HG03135 (cell line): Measurements from ENCODE around the gene SATB2.

Experiments used
- ATAC-seq: cut with Tn5 transposase; IDR thresholded peaks from one replicate; pipeline ENCODE4 v1.9.1; 2021; ENCODE audit warnings: mild to moderate bottlenecking, moderate library complexity; ENCODE audit not compliant: unreplicated experiment

The SATB2 gene

GRCh38 chr2:199466692-199467065 lies 8.9 kb upstream of the SATB2 start:
- ATAC-seq, result no peak

- ATAC-seq, result no peak
Measured at GRCh38 chr2:199465988-199466691, 8.4 kb upstream of the SATB2 start.

- no peak for ATAC-seq
Measured at GRCh38 chr2:199465390-199465789, 7.7 kb upstream of the SATB2 start.

- no peak for ATAC-seq
Measured at GRCh38 chr2:199464606-199465352, 7.0 kb upstream of the SATB2 start.

- ATAC-seq, result no peak
Measured at GRCh38 chr2:199463708-199464605, 6.2 kb upstream of the SATB2 start.

GRCh38 chr2:199462956-199463692 lies 5.4 kb upstream of the SATB2 start:
- no peak for ATAC-seq

- ATAC-seq, result no peak
Measured at GRCh38 chr2:199462347-199462955, 4.7 kb upstream of the SATB2 start.

GRCh38 chr2:199461711-199462346 lies 4.1 kb upstream of the SATB2 start:
- ATAC-seq, result no peak

GRCh38 chr2:199460846-199461710 lies 3.3 kb upstream of the SATB2 start:
- no peak for ATAC-seq

GRCh38 chr2:199460101-199460671 lies 2.4 kb upstream of the SATB2 start:
- no peak for ATAC-seq

GRCh38 chr2:199459286-199460100 lies 1.8 kb upstream of the SATB2 start:
- no peak for ATAC-seq

GRCh38 chr2:199458806-199459285 lies 1.1 kb upstream of the SATB2 start:
- no peak for ATAC-seq

- ATAC-seq, result no peak
Measured at GRCh38 chr2:199458009-199458805, 468 bp upstream of the SATB2 start.

GRCh38 chr2:199456383-199457146 lies 1.2 kb downstream of the SATB2 start:
- no peak for ATAC-seq

- ATAC-seq, result no peak
Measured at GRCh38 chr2:199455545-199456382, 2.0 kb downstream of the SATB2 start.
